Activated CD4-positive, alpha-beta T cell treated with anti-CD3 and anti-CD28 coated beads, Interleukin-2, amount 50 U/mL, for 24 hours (primary cell): ENCODE data around the gene TBC1D25.

Experiments
- DNase-seq, 2 donors: peaks; one replicate each; pipeline ENCODE4 v3.0.0-alpha.2; 2020; ENCODE audit warnings: low read depth in 1 of 2, low spot score in 1 of 2

Gene TBC1D25

GRCh38 chrX:48539345-48540027 lies at the start of gene TBC1D25:
TSS of gene TBC1D25 (plus strand) at chrX:48539714. CDS start at chrX:48539798, 84 bp downstream.
- peak; percentile 83 to 94 for DNase-seq

- no peak for DNase-seq
These were observed 49.6 kb upstream of the TBC1D25 start for GRCh38 chrX:48489892-48490291.

- no peak for DNase-seq
These were observed 48.9 kb upstream of the TBC1D25 start for GRCh38 chrX:48490661-48491060.

GRCh38 chrX:48491809-48492208 lies 47.7 kb upstream of the TBC1D25 start:
- no peak for DNase-seq

GRCh38 chrX:48492293-48492910 lies 47.1 kb upstream of the TBC1D25 start:
- no peak for DNase-seq

- DNase-seq, result no peak
These were observed 45.6 kb upstream of the TBC1D25 start for GRCh38 chrX:48493890-48494364.

- no peak for DNase-seq
These were observed 42.9 kb upstream of the TBC1D25 start for GRCh38 chrX:48496660-48497059.

GRCh38 chrX:48497871-48498270 lies 41.6 kb upstream of the TBC1D25 start:
- no peak for DNase-seq

- DNase-seq, result no peak
These were observed 41.1 kb upstream of the TBC1D25 start for GRCh38 chrX:48498374-48498809.

- no peak for DNase-seq
These were observed 35.3 kb upstream of the TBC1D25 start for GRCh38 chrX:48504261-48504660.

GRCh38 chrX:48505481-48505880 lies 34.0 kb upstream of the TBC1D25 start:
- DNase-seq, result no peak

GRCh38 chrX:48507246-48507645 lies 32.3 kb upstream of the TBC1D25 start:
- DNase-seq, result no peak

GRCh38 chrX:48508400-48509244 lies 30.9 kb upstream of the TBC1D25 start, which contains the start of gene PORCN:
TSS of gene PORCN (plus strand) at chrX:48508992. CDS start at chrX:48509821, 829 bp downstream.
- peak; percentile 49 to 64 for DNase-seq

- DNase-seq, result no peak
These were observed 30.3 kb upstream of the TBC1D25 start for GRCh38 chrX:48509245-48509590.

- DNase-seq, result no peak
These were observed 29.9 kb upstream of the TBC1D25 start for GRCh38 chrX:48509619-48510018.

GRCh38 chrX:48511560-48511959 lies 28.0 kb upstream of the TBC1D25 start:
- no peak for DNase-seq

GRCh38 chrX:48512371-48512935 lies 27.1 kb upstream of the TBC1D25 start:
- DNase-seq, result no peak

GRCh38 chrX:48513670-48514069 lies 25.8 kb upstream of the TBC1D25 start:
- no peak for DNase-seq

GRCh38 chrX:48514126-48514806 lies 25.2 kb upstream of the TBC1D25 start:
- DNase-seq, result no peak

GRCh38 chrX:48514868-48515460 lies 24.6 kb upstream of the TBC1D25 start:
- DNase-seq, result no peak
